SK-N-SH (cell line): Measurements from ENCODE around the gene MTFP1. TPM values are rescaled to one million over a fixed set of nuclear protein-coding genes. Genes with fewer than 3 reads are reported as not detected.
A peak's percentile ranks its signal among the peaks of the same experiment; 100 is the strongest.

ENCODE experiments used
- CTCF ChIA-PET: fragments of 300-600, 350-600 bp; formaldehyde crosslinking; extraction: SDS; loops from one replicate; lab custom pipeline; 2021; lab: Yijun Ruan, JAX
- POLR2A ChIA-PET: fragments of 350-600 bp; sonication (Branson Sonifier 250); formaldehyde crosslinking; extraction: SDS; loops from one replicate; lab custom pipeline; 2020; ENCODE audit warnings: antibody characterized with exemption, inconsistent platforms; lab: Yijun Ruan, JAX
- DNase-seq: peaks from one replicate; pipeline ENCODE4 v3.0.0; 2012
- H2AFZ ChIP-seq: fragments of 200-600 bp; sonication (generic); 2 replicates; pipeline ENCODE4 v1.8.1; 2016; ENCODE audit warnings: antibody characterized with exemption, mild to moderate bottlenecking, low read depth
- H3F3A ChIP-seq: fragments of 200-600 bp; sonication (generic); replicated peaks from 2 replicates; pipeline ENCODE3; 2016; ENCODE audit warnings: antibody characterized with exemption, mild to moderate bottlenecking; ENCODE audit not compliant: insufficient read depth
- H3K27ac ChIP-seq, 2 experiments: fragments of 200-500 bp in 1 of 2; fragments of 200-600 bp in 1 of 2; sonication (Bioruptor generic) in 1 of 2; sonication (generic), shearing (Covaris generic) in 1 of 2; 2 replicates each; pipeline versions ENCODE4 v1.5.1 to v1.6.1; 2014 to 2016; ENCODE audit warnings: low read depth in 2 of 2, inconsistent platforms in 1 of 2, low read length in 1 of 2, mild to moderate bottlenecking in 1 of 2, mixed read lengths in 1 of 2
- H3K27me3 ChIP-seq: fragments of 200-600 bp; sonication (generic), shearing (Covaris generic); 2 replicates; pipeline ENCODE4 v1.6.1; 2016; ENCODE audit warnings: mixed run types; ENCODE audit not compliant: insufficient read depth
- H3K36me3 ChIP-seq, 2 experiments: fragments of 200-500 bp in 1 of 2; fragments of 200-600 bp in 1 of 2; sonication (Bioruptor generic) in 1 of 2; sonication (generic) in 1 of 2; replicated peaks in 1 of 2; 2 replicates each; pipeline versions ENCODE3 to v1.5.1; 2014 to 2016; ENCODE audit warnings: low read length in 1 of 2, mild to moderate bottlenecking in 1 of 2; ENCODE audit not compliant: insufficient read depth in 2 of 2, control insufficient read depth in 1 of 2
- H3K4me1 ChIP-seq, 2 experiments: fragments of 200-500 bp in 1 of 2; fragments of 200-600 bp in 1 of 2; sonication (Bioruptor generic) in 1 of 2; sonication (generic), shearing (Covaris generic) in 1 of 2; 2 replicates each; pipeline versions ENCODE4 v1.5.1 to v1.6.1; 2014 to 2016; ENCODE audit warnings: low read depth in 1 of 2, low read length in 1 of 2, mixed run types in 1 of 2; ENCODE audit not compliant: insufficient read depth in 2 of 2, control insufficient read depth in 1 of 2
- H3K4me2 ChIP-seq: fragments of 200-600 bp; sonication (generic), shearing (Covaris generic); 2 replicates; pipeline ENCODE4 v1.6.1; 2017; ENCODE audit warnings: mixed run types
- H3K4me3 ChIP-seq, 2 experiments: fragments of 200-500 bp in 1 of 2; fragments of 200-600 bp in 1 of 2; sonication (Bioruptor generic) in 1 of 2; sonication (generic), shearing (Covaris generic) in 1 of 2; 2 replicates each; pipeline versions ENCODE4 v1.5.1 to v1.8.1; 2014 to 2016; ENCODE audit warnings: low read depth in 2 of 2, inconsistent platforms in 1 of 2, low read length in 1 of 2, mild to moderate bottlenecking in 1 of 2, mixed read lengths in 1 of 2, moderate library complexity in 1 of 2
- H3K79me2 ChIP-seq: fragments of 200-600 bp; sonication (generic); 2 replicates; pipeline ENCODE4 v1.8.1; 2017; ENCODE audit warnings: mild to moderate bottlenecking; ENCODE audit not compliant: insufficient read depth
- H3K9ac ChIP-seq: fragments of 200-600 bp; sonication (generic); 2 replicates; pipeline ENCODE4 v1.6.1; 2017; ENCODE audit warnings: mixed run types
- H3K9me2 ChIP-seq: fragments of 200-600 bp; sonication (generic); 2 replicates; pipeline ENCODE4 v1.6.1; 2017; ENCODE audit warnings: mixed run types
- H3K9me3 ChIP-seq: fragments of 200-600 bp; sonication (generic); 2 replicates; pipeline ENCODE4 v1.6.1; 2017; ENCODE audit warnings: mixed run types, mild to moderate bottlenecking, moderate library complexity
- H4K20me1 ChIP-seq: fragments of 200-600 bp; sonication (generic); 2 replicates; pipeline ENCODE4 v1.6.1; 2017; ENCODE audit warnings: mild to moderate bottlenecking, mixed run types; ENCODE audit not compliant: insufficient read depth
- CTCF ChIP-seq: fragments of 200-600 bp; sonication (generic); IDR thresholded peaks from 2 replicates; pipeline ENCODE4 v1.6.1; 2017; ENCODE audit warnings: antibody characterized with exemption, mild to moderate bottlenecking, moderate library complexity
- FOSL2 ChIP-seq: IDR thresholded peaks from 2 replicates; pipeline ENCODE4 v1.4.0; 2012; ENCODE audit warnings: low read depth, mild to moderate bottlenecking, moderate library complexity, borderline replicate concordance
- FOXJ3 ChIP-seq: sonication (generic); formaldehyde crosslinking; IDR thresholded peaks from 2 replicates; pipeline ENCODE4 v1.5.1; 2020; ENCODE audit warnings: mild to moderate bottlenecking, missing genetic modification reagents
- FOXM1 ChIP-seq: IDR thresholded peaks from 2 replicates; pipeline ENCODE4 v1.4.0; 2012; ENCODE audit warnings: low read depth, mild to moderate bottlenecking
- IRF3 ChIP-seq: fragments of 150-350 bp; IDR thresholded peaks from 2 replicates; pipeline ENCODE4 v1.6.1; 2016; ENCODE audit warnings: mild to moderate bottlenecking, low read depth, low read length
- MAX ChIP-seq: IDR thresholded peaks from 2 replicates; pipeline ENCODE4 v1.4.0; 2012; ENCODE audit warnings: low read depth
- MXI1 ChIP-seq: IDR thresholded peaks from 2 replicates; pipeline ENCODE4 v1.6.1; 2012; ENCODE audit warnings: mild to moderate bottlenecking, low read depth, low read length, improper control_type of control experiment
- NFIC ChIP-seq: IDR thresholded peaks from 2 replicates; pipeline ENCODE4 v1.4.0; 2012; ENCODE audit warnings: borderline replicate concordance
- NRF1 ChIP-seq: IDR thresholded peaks from 2 replicates; pipeline ENCODE4 v1.6.1; 2012; ENCODE audit warnings: low read depth, mild to moderate bottlenecking, low read length
- PBX3 ChIP-seq: IDR thresholded peaks from 2 replicates; pipeline ENCODE4; 2012
- RAD21 ChIP-seq: IDR thresholded peaks from 2 replicates; pipeline ENCODE4 v1.6.1; 2012; ENCODE audit warnings: mild to moderate bottlenecking, low read length
- RXRA ChIP-seq: IDR thresholded peaks from 2 replicates; pipeline ENCODE4 v1.4.0; 2012; ENCODE audit warnings: low read depth, mild to moderate bottlenecking, borderline replicate concordance
- SIN3A ChIP-seq: IDR thresholded peaks from 2 replicates; pipeline ENCODE4 v1.6.1; 2012; ENCODE audit warnings: low read depth, mild to moderate bottlenecking, low read length, moderate library complexity, borderline replicate concordance
- SMC3 ChIP-seq: IDR thresholded peaks from 2 replicates; pipeline ENCODE4 v1.6.1; 2012; ENCODE audit warnings: low read depth, low read length, improper control_type of control experiment
- TCF12 ChIP-seq: IDR thresholded peaks from 2 replicates; pipeline ENCODE4 v1.4.0; 2012
- USF1 ChIP-seq: IDR thresholded peaks from 2 replicates; pipeline ENCODE4 v1.4.0; 2012; ENCODE audit warnings: low read depth, borderline replicate concordance
- YY1 ChIP-seq: IDR thresholded peaks from 2 replicates; pipeline ENCODE4 v1.4.0; 2012; ENCODE audit warnings: low read depth, mild to moderate bottlenecking
- WGBS: methylation state at CpG from one replicate; pipeline ENCODE4 v1.1.6; 2017; ENCODE audit warnings: low lambda C conversion rate; 5-methylcytosine and 5-hydroxymethylcytosine counted together
- polyA plus RNA-seq, 3 experiments: library from polyadenylated mRNA; depleted of rRNA; stranded (reverse); fragments of >200 nt; gene quantifications; 2 replicates each; pipeline ENCODE4 v1.2.3, GENCODE V29; 2012

MTFP1 gene
- polyA plus RNA-seq (2012; rRNA removed) = 11.9 and 18.9 TPM in 2 replicates
- 9.1 and 10.5 TPM in 2 replicates for polyA plus RNA-seq (2012; cell fraction: cytosol; rRNA removed)
- polyA plus RNA-seq (2012; cell fraction: nucleus; rRNA removed) = 10.3 and 12.2 TPM in 2 replicates

GRCh38 chr22:30425616-30426387, at the start of gene MTFP1:
Gene MTFP1, plus strand, starts transcription at chr22:30425768. Its CDS starts 112 bp downstream, at chr22:30425880.
- 3% methylated on average over 31 of the region's 61 CpGs for WGBS
- TF ChIP-seq FOXJ3 (CRISPR knock-in tag) (no peak), USF1 (peak; percentile 64), SMC3 (no peak), TCF12 (0 out of 2 replicates have a peak, but pooled peaks have one; percentile 4), CTCF (0 out of 2 replicates have a peak, but pooled peaks have one; percentile 9), MAX (peak; percentile 78), SIN3A (0 out of 2 replicates have a peak, but pooled peaks have one; percentile 48), RAD21 (no peak), RXRA (no peak), NRF1 (no peak), NFIC (no peak), MXI1 (peak; percentile 93), FOXM1 (no peak), FOSL2 (no peak), IRF3 (peak; percentile 81), PBX3 (peak; percentile 27; the same call in 1 of the 2 replicates), YY1 (peak; percentile 63; the same call in 1 of the 2 replicates)
- H3K9me3 ChIP-seq = no peaks in the 10 kb centered on the region
- H2AFZ ChIP-seq = peak within 1 kb of the TSS; percentile 91
- peaks cover 31 to 39% of the 10 kb centered on the region in 2 experiments for H3K4me1 ChIP-seq
- ChIA-PET POLR2A (interaction anchor here (0.7 to 1.1 kb wide), 3 partner anchors 34 to 69 kb away, joined by 3 to 4 read pairs (median 3); partner anchors contain the start of genes CCDC157 and SF3A1), CTCF (interaction anchor here (0.7 to 2.5 kb wide), 19 partner anchors 9 to 277 kb away, joined by 3 to 14 read pairs (median 4); partner anchors contain the start of genes RNF215, SEC14L2 and TCN2)
- H3K27ac ChIP-seq = peak within 1 kb of the TSS; percentile 97 to 99
- no peaks in the 10 kb centered on the region for H3K27me3 ChIP-seq
- no peaks in the 10 kb centered on the region for H4K20me1 ChIP-seq
- H3K79me2 ChIP-seq = peaks cover 4% of the 10 kb centered on the region; the same call in 1 of the 2 replicates
- peak within 1 kb of the TSS; percentile 71 to 72 for H3K4me3 ChIP-seq
- H3K9ac ChIP-seq = peak within 1 kb of the TSS; percentile 74
- peak within 1 kb of the TSS; percentile 97 for H3K4me2 ChIP-seq
- peaks cover 0 to 5% of the 10 kb centered on the region in 2 experiments for H3K36me3 ChIP-seq
- DNase-seq = peak; percentile 89
- H3F3A ChIP-seq = peaks cover 37% of the 10 kb centered on the region
- H3K9me2 ChIP-seq = no peaks in the 10 kb centered on the region
